22Rv1 (cell line): ENCODE results near the gene SQSTM1.

Source experiments
- CTCF ChIP-seq: fragments of 450-650 bp; IDR thresholded peaks from 2 replicates; pipeline ENCODE4 v1.5.1; 2017; ENCODE audit warnings: mild to moderate bottlenecking
- ZFX ChIP-seq: fragments of 450-650 bp; IDR thresholded peaks from 2 replicates; pipeline ENCODE4 v1.6.1; 2017; ENCODE audit warnings: antibody characterized with exemption, borderline replicate concordance

GRCh38 chr5:179776411-179776938 lies 44.2 kb upstream of the SQSTM1 start:
- no peak for TF ChIP-seq CTCF
- TF ChIP-seq ZFX = no peak
